Spinal cord (tissue), 10 donors: ENCODE measurements around the gene UBXN10. TPM values are rescaled to one million over a fixed set of nuclear protein-coding genes. Genes with fewer than 3 reads are reported as not detected.

ENCODE experiments used
- DNase-seq, 6 donors: peaks; one replicate each; pipeline versions ENCODE4 v3.0.0 to v3.0.0-alpha.2; 2013 to 2015; ENCODE audit warnings: low spot score in 6 of 6, low read depth in 4 of 6
- H3K27ac ChIP-seq: one replicate; pipeline ENCODE4 v1.5.1; 2013; ENCODE audit warnings: low read depth, low read length, control low read depth
- H3K27me3 ChIP-seq: one replicate; pipeline ENCODE4 v1.6.1; 2013; ENCODE audit warnings: low read length; ENCODE audit not compliant: control insufficient read depth, insufficient read depth
- H3K36me3 ChIP-seq: one replicate; pipeline ENCODE4 v1.6.1; 2013; ENCODE audit warnings: low read length; ENCODE audit not compliant: control insufficient read depth, insufficient read depth
- H3K4me1 ChIP-seq: one replicate; pipeline ENCODE4 v1.6.1; 2013; ENCODE audit warnings: low read length; ENCODE audit not compliant: control insufficient read depth, insufficient read depth
- H3K4me3 ChIP-seq: one replicate; pipeline ENCODE4 v1.5.1; 2013; ENCODE audit warnings: low read depth, low read length, control low read depth
- H3K9me3 ChIP-seq: one replicate; pipeline ENCODE4 v1.6.1; 2013; ENCODE audit warnings: low read length; ENCODE audit not compliant: control insufficient read depth, insufficient read depth
- WGBS: methylation state at CpG from one replicate; pipeline ENCODE4 v1.1.5; 2013; ENCODE audit warnings: missing lambda C conversion rate; ENCODE audit not compliant: insufficient coverage; 5-methylcytosine and 5-hydroxymethylcytosine counted together
- polyA plus RNA-seq, 2 donors: library from polyadenylated mRNA; unstranded; fragments of 120-200 nt; gene quantifications; one replicate each; pipeline ENCODE4 v1.2.1, GENCODE V29; 2013; ENCODE audit not compliant: insufficient read length in 2 of 2
- total RNA-seq, 2 donors: library from RNA; depleted of rRNA in 1 of 2; stranded (reverse); fragments of 120-200 nt in 1 of 2; fragments of >200 nt in 1 of 2; gene quantifications; one replicate each; pipeline versions ENCODE4 v1.2.3 to v1.2.4, GENCODE V29; 2013 to 2014
- donor health status: healthy.

The UBXN10 gene
- total and polyA plus RNA-seq, 4 donors, result 3.9 to 9.8 (median 5.2) TPM

DNA sequence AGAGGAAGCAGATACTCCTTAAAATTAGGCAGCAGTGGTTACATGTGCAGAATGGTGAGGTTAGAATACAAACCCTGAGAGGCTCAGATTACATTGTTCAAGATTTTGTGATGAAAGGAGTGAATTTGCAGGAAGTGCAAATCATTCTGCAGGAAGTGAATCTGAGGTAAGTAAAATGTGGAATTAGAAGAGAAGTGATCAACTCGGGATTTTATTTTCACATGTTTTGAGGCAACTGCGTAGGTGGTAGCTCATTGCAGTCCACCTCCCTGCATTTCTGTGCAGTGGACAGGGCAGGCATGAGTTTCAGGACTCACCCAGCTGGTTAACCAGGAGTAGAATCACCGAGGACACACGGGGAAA is 2.5 kb downstream of the UBXN10 start:
- DNase-seq, result no peak
- Histone ChIP-seq H3K27me3 (peaks cover 5% of the 10 kb centered on the region), H3K4me1 (peaks cover 30% of the 10 kb centered on the region), H3K36me3 (no peaks in the 10 kb centered on the region), H3K27ac (peak overlapping the region; percentile 27), H3K9me3 (no peaks in the 10 kb centered on the region), H3K4me3 (no peak overlapping the region)
- 95% methylated on average over 4 of the region's 4 CpGs for WGBS

DNA sequence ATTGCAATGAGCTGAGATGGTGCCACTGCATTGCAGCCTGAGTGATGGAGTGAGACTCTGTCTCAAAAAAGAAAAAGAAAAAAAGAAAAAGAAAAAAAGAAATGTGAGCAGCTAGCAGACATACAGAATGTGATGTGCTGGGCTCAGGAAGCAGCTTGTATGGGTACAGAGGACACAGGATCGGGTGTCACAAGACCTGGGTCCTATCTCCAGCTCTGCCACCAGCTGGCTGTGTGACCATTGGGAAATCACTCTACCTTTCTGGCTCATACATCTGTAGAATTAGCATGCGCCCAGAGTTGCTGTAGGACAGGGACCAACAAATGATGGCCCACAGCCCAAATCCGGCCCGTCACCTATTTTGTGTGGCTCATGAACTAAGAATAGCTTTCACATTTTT is 3.8 kb downstream of the UBXN10 start:
- peaks cover 30% of the 10 kb centered on the region for H3K4me1 ChIP-seq
- H3K36me3 ChIP-seq, result no peaks in the 10 kb centered on the region
- peaks cover 5% of the 10 kb centered on the region for H3K27me3 ChIP-seq
- H3K27ac ChIP-seq, result no peak overlapping the region
- no peak for DNase-seq
- no peaks in the 10 kb centered on the region for H3K9me3 ChIP-seq
- no peak overlapping the region for H3K4me3 ChIP-seq
- 56% methylated on average over 4 of the region's 4 CpGs for WGBS

DNA sequence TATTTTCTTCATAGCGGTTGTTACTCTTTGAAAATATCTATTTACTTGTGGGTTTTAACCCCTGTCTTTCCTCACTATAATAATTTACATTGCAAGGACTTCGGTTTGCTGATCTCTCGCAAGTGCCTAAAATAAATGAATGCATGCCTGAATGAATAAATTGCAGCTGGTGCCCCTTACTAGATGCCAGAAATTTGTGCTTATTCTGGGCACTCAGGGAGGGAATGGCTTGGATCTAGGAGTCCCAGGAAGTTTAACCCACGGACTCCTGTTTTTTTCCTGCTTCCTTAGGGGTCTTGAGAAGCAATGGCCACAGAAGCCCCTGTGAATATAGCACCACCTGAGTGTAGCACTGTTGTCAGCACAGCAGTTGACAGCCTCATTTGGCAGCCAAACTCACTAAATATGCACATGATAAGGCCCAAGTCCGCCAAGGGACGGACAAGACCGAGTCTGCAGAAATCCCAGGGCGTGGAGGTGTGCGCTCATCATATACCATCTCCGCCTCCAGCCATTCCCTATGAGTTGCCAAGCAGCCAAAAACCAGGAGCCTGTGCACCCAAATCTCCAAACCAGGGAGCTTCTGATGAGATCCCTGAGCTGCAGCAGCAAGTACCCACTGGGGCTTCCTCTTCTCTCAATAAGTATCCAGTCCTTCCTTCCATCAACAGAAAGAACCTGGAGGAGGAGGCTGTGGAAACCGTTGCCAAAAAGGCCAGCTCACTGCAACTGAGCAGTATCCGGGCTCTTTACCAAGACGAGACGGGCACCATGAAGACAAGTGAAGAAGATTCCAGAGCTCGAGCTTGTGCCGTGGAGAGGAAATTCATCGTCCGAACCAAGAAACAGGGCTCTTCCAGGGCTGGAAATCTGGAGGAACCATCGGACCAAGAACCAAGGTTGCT is 4.6 kb downstream of the UBXN10 start:
- Histone ChIP-seq H3K27me3 (peaks cover 4% of the 10 kb centered on the region), H3K4me3 (no peak overlapping the region), H3K27ac (no peak overlapping the region), H3K9me3 (no peaks in the 10 kb centered on the region), H3K4me1 (peaks cover 28% of the 10 kb centered on the region), H3K36me3 (no peaks in the 10 kb centered on the region)
- 85% methylated on average over 16 of the region's 19 CpGs for WGBS
- DNase-seq, result no peak

DNA sequence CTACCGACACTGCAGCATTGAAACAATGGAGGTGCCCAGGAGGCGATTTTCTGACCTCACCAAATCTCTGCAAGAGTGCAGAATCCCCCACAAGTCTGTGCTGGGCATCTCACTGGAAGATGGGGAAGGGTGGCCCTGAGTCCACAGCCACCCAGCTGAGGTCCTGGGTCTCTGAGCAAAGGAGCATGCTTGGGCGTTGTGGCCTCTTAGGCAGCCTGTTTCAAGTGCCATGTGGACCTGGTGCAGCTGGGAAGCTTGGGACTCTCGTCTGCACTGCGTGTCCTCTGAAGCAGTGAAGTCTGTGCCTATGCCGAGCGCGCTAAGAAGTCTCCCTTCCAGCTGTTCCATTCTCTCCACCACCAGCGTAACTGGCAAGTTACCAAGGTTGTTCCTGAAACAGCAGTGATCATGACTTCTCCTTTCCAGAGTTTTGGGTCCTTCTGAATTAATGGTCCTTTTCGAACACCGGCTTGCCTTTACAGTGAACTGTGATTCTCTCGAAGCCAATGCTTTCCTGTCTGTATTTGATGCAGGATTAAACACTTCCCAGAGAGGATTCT is 5.5 kb downstream of the UBXN10 start:
- Histone ChIP-seq H3K36me3 (no peaks in the 10 kb centered on the region), H3K27ac (no peak overlapping the region), H3K27me3 (peaks cover 2% of the 10 kb centered on the region), H3K4me1 (peaks cover 19% of the 10 kb centered on the region), H3K9me3 (no peaks in the 10 kb centered on the region), H3K4me3 (no peak overlapping the region)
- WGBS, result 74% methylated on average over 12 of the region's 12 CpGs
- DNase-seq, result peak in 1 of 6 donors; percentile 40

DNA sequence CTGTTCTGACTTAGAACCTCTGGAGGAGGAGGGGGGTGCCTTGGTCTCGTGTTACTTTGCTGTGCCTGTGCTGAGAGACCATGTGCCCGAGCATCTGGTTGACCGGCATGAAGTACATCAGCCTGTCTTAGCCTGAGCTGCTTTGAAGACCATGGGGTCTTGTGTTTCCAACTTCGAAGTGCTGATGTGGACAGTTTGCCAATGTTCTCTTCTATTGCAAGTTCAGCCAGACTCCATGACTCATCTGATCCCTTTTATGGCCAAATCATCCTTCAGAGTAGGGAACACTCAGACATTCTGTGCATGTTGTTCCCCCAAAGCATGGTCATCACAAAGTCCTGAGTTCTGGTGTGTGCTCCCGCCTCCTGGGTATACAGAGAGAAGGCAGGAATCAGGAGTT is 6.5 kb downstream of the UBXN10 start:
- no peak for DNase-seq
- H3K27me3 ChIP-seq, result peaks cover 2% of the 10 kb centered on the region
- no peaks in the 10 kb centered on the region for H3K9me3 ChIP-seq
- peaks cover 11% of the 10 kb centered on the region for H3K4me1 ChIP-seq
- H3K4me3 ChIP-seq, result no peak overlapping the region
- 81% methylated on average over 5 of the region's 5 CpGs for WGBS
- no peaks in the 10 kb centered on the region for H3K36me3 ChIP-seq
- no peak overlapping the region for H3K27ac ChIP-seq

DNA sequence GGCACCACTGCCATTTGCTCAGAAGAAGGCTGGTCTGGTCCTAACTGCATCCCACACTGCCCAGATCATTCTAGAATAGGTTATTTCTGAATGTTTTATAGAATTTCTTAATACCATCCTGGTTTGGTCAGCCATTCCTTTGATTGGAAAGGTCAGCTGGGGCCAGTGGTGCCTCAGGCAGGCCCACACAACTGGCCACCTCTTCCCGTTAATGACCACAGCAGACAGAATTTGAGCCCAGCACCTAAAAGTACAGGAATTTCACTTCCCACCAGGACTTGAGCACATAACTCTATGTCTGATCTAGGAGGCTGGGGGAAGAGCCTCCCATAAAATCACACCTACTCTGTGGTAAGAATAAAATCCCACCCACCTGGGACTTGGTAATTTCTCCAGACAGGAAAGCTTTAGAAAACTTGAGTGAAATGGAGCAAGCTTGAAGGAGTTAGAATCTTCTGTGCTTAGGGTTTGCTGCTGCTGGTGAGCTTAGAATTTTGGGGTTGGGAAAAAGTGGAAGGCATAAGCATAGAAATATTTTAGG is 7.0 kb downstream of the UBXN10 start:
- 86% methylated on average over 1 of the region's 1 CpG for WGBS
- DNase-seq, result no peak

DNA sequence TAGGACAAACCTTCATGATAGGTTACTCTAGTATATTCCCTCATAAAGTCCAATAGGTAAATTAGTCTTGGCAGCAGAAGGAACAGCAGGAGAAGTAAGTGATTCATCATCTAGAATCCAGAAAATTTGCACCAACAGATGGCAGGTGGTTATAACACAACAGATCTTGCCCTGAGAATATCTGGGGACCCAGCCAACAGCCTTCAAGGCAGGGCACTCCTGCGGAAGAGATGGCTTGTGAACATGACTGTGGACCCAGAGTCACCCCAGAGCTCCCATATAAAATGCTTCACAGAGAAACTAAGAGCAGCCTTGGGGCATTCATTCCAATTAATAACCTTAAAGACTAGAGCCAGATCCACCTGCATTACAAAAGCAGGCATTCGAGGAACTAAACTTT is 8.3 kb downstream of the UBXN10 start:
- DNase-seq, result peak in 2 of 6 donors; percentile 28 to 60
- no CpG with 5 or more reads among the region's 2 CpGs for WGBS
- no peaks in the 10 kb centered on the region for H3K36me3 ChIP-seq
- peaks cover 10% of the 10 kb centered on the region for H3K4me1 ChIP-seq
- H3K9me3 ChIP-seq, result no peaks in the 10 kb centered on the region
- no peak overlapping the region for H3K4me3 ChIP-seq
- no peak overlapping the region for H3K27ac ChIP-seq
- H3K27me3 ChIP-seq, result peaks cover 2% of the 10 kb centered on the region

More for the DNA sequence above, 7.0 kb downstream of the UBXN10 start:
- peaks cover 10% of the 10 kb centered on the region for H3K4me1 ChIP-seq
- peaks cover 2% of the 10 kb centered on the region for H3K27me3 ChIP-seq
- no peaks in the 10 kb centered on the region for H3K9me3 ChIP-seq
- no peak overlapping the region for H3K4me3 ChIP-seq
- H3K27ac ChIP-seq, result no peak overlapping the region
- H3K36me3 ChIP-seq, result no peaks in the 10 kb centered on the region

DNA sequence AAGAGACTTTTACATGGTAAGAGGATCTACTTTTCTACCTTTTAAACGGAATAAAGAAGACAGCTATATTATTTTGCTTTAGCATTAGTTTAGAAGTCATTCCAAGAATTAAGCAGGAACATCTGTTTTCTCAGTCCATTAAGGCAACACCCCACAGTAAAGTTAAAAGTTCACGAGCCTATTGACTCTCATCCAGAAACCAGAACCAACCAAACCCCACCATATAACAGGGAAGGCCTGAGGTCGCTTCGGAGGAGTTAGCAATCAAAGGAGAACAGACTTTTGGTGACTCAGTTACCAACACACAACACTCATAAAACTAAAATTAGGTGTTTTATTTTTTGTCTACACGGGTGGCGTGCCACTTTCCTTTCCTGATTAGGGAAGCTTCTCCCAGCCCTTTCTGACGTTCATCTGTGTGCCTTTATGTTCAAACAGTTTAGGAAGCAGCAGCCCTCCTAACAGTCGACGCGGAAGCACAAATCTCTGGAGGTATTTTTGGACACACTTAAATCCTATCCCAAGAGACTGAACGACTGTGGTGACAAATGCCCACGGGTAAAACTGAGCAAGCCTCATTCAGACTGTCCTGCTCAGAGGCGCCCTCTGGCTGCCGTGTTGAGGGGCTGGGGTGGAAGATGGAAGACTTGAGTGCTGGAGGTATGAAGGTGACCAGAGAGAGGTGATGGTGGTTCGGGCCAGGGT is 9.0 kb downstream of the UBXN10 start:
- DNase-seq, result peak in 2 of 6 donors; percentile 37 to 40
- peak overlapping the region; percentile 42 for H3K27ac ChIP-seq

DNA sequence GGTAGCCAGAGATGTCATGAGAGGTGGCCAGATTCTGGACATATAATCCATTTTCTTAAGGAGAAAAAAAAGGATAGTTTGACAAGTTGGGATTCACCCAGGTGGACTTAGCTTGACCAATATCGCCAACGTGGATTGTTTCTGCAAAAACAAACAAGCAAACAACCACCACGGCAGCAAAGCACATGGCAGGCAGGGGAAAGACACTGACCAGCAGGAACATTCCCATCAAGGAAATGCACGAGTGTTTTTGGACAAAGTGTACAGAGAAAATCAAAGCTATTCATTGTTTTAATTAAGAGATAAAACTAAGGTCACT is 9.5 kb downstream of the UBXN10 start:
- H3K4me1 ChIP-seq, result peaks cover 8% of the 10 kb centered on the region
- no peaks in the 10 kb centered on the region for H3K36me3 ChIP-seq
- H3K27ac ChIP-seq, result no peak overlapping the region
- no peaks in the 10 kb centered on the region for H3K9me3 ChIP-seq
- no peak overlapping the region for H3K4me3 ChIP-seq
- DNase-seq, result no peak
- peaks cover 2% of the 10 kb centered on the region for H3K27me3 ChIP-seq
- 100% methylated on average over 2 of the region's 4 CpGs for WGBS

More for the DNA sequence above, 9.0 kb downstream of the UBXN10 start:
- H3K27me3 ChIP-seq, result peaks cover 2% of the 10 kb centered on the region
- no peaks in the 10 kb centered on the region for H3K9me3 ChIP-seq
- no peaks in the 10 kb centered on the region for H3K36me3 ChIP-seq
- 33% methylated on average over 10 of the region's 15 CpGs for WGBS
- H3K4me1 ChIP-seq, result peaks cover 10% of the 10 kb centered on the region
- no peak overlapping the region for H3K4me3 ChIP-seq
